ENCODE data around the gene LTA.

GRCh38 chr6:31585491-31585890 lies 13.4 kb downstream of the LTA start:
- TF ChIP-seq CTCF (IDR thresholded peaks at IDR 0.05) (peak; percentile 35), EZH2 (IDR thresholded peaks at IDR 0.05; ENCODE audit: borderline replicate concordance, insufficient read depth, low read depth, low read length, poor library complexity, severe bottlenecking) (no peak)

Data from B cell (primary cell).